HepG2 (cell line): ENCODE results near the gene CYP2S1. TPM values are rescaled to one million over a fixed set of nuclear protein-coding genes. Genes with fewer than 3 reads are reported as not detected.

Source experiments
- ATAC-seq: fragments of 200-7000 bp; cut with Tn5 transposase; 3 replicates; pipeline ENCODE4 v1.9.1; 2020; ENCODE audit warnings: mild to moderate bottlenecking, moderate library complexity
- BruUV-seq: library from RNA; stranded (reverse); fragments of 400-500 nt; replicated peaks from 2 replicates; lab custom pipeline; 2021; lab: Mats Ljungman, UMichigan
- CTCF ChIA-PET: fragments of 300-600 bp; formaldehyde crosslinking; extraction: SDS; loops from one replicate; lab custom pipeline; 2021; ENCODE audit warnings: low total read pairs, inconsistent platforms, low intra/inter-chr PET ratio; lab: Yijun Ruan, JAX
- POLR2A ChIA-PET: fragments of 350-600 bp; sonication (Branson Sonifier 250); formaldehyde crosslinking; loops from one replicate; lab custom pipeline; 2020; ENCODE audit warnings: antibody characterized with exemption, inconsistent platforms; lab: Yijun Ruan, JAX
- DNase-seq: peaks from one replicate; pipeline ENCODE4 v3.0.0-alpha.2; 2015; ENCODE audit warnings: low spot score
- FAIRE-seq: peaks from 3 replicates; lab custom pipeline; 2011; peaks lifted over from hg19 to GRCh38; lab: Jason Lieb, UNC
- H2AFZ ChIP-seq: one replicate; pipeline ENCODE4 v1.6.1; 2011; ENCODE audit warnings: low read length, inconsistent platforms
- H3K27ac ChIP-seq: fragments of 300-600 bp; 3 replicates; pipeline ENCODE4 v1.8.0; 2011; ENCODE audit warnings: mixed run types, mild to moderate bottlenecking, mixed read lengths, low read length, inconsistent platforms; ENCODE audit not compliant: insufficient read depth; ENCODE audit errors: extremely low read length
- H3K27me3 ChIP-seq, 2 experiments: fragments of 200-600 bp in 1 of 2; 2 replicates in 1 of 2; 3 replicates in 1 of 2; pipeline versions ENCODE4 v1.6.0 to v1.8.0; 2011; ENCODE audit warnings: low read length in 2 of 2, mild to moderate bottlenecking in 2 of 2, moderate library complexity in 2 of 2, inconsistent platforms in 1 of 2; ENCODE audit not compliant: insufficient read depth in 2 of 2, control insufficient read depth in 1 of 2
- H3K36me3 ChIP-seq, 2 experiments: fragments of 200-600 bp in 1 of 2; replicated peaks in 1 of 2; 2 replicates in 1 of 2; 3 replicates in 1 of 2; pipeline versions ENCODE4 v1.5.1 to v1.8.0; 2011; ENCODE audit warnings: low read length in 2 of 2, inconsistent platforms in 1 of 2; ENCODE audit not compliant: insufficient read depth in 2 of 2, control insufficient read depth in 1 of 2
- H3K4me1 ChIP-seq: 2 replicates; pipeline ENCODE4 v1.5.1; 2012; ENCODE audit warnings: low read length, inconsistent platforms; ENCODE audit not compliant: insufficient read depth
- H3K4me2 ChIP-seq: 2 replicates; pipeline ENCODE4 v1.6.0; 2011; ENCODE audit warnings: low read depth, low read length, inconsistent platforms
- H3K4me3 ChIP-seq, 3 experiments: fragments of 200-600 bp in 1 of 3; sonication (generic), shearing (Covaris generic) in 1 of 3; replicated peaks in 1 of 3; 2 replicates each; pipeline ENCODE4 v1.5.1; 2011 to 2016; ENCODE audit warnings: low read length in 3 of 3, inconsistent platforms in 2 of 3, low read depth in 2 of 3, mild to moderate bottlenecking in 2 of 3, control low read depth in 1 of 3, mixed read lengths in 1 of 3; ENCODE audit not compliant: insufficient read depth in 1 of 3
- H3K79me2 ChIP-seq: one replicate; pipeline ENCODE4 v1.6.1; 2011; ENCODE audit warnings: low read length, inconsistent platforms; ENCODE audit not compliant: insufficient read depth
- H3K9ac ChIP-seq: 2 replicates; pipeline ENCODE4 v1.6.0; 2011; ENCODE audit warnings: mild to moderate bottlenecking, low read depth, low read length, inconsistent platforms; ENCODE audit not compliant: insufficient read depth
- H3K9me3 ChIP-seq: 2 replicates; pipeline ENCODE4 v1.5.1; 2012; ENCODE audit warnings: mild to moderate bottlenecking, low read length
- H4K20me1 ChIP-seq: 2 replicates; pipeline ENCODE4 v1.6.0; 2011; ENCODE audit warnings: inconsistent platforms, mild to moderate bottlenecking, low read length, moderate library complexity; ENCODE audit not compliant: insufficient read depth
- ASH2L ChIP-seq: fragments of 300-600, 200-600 bp; sonication (generic); IDR thresholded peaks from 2 replicates; pipeline ENCODE4 v1.7.0; 2017; ENCODE audit warnings: low read depth, mild to moderate bottlenecking, moderate library complexity, mixed read lengths, low read length; ENCODE audit not compliant: insufficient read length
- ATF7-NPFF ChIP-seq: sonication (generic); formaldehyde crosslinking; IDR thresholded peaks from 2 replicates; pipeline ENCODE4 v1.8.1; 2023; ENCODE audit warnings: mild to moderate bottlenecking, low read depth, missing genetic modification reagents, moderate library complexity
- CEBPB ChIP-seq: IDR thresholded peaks from 2 replicates; pipeline ENCODE4 v1.6.1; 2011; ENCODE audit warnings: low read depth, low read length, improper control_type of control experiment, borderline replicate concordance
- FOXO4 ChIP-seq: sonication (generic); formaldehyde crosslinking; conservative IDR thresholded peaks from 2 replicates; pipeline ENCODE4 v1.8.1; 2023; ENCODE audit warnings: missing genetic modification reagents
- HNRNPL ChIP-seq: fragments of 200-400 bp; formaldehyde crosslinking; IDR thresholded peaks from 2 replicates; pipeline ENCODE4 v1.6.1; 2017; ENCODE audit warnings: mild to moderate bottlenecking, low read depth, low read length
- KLF13 ChIP-seq: sonication (generic); formaldehyde crosslinking; IDR thresholded peaks from 2 replicates; pipeline ENCODE4 v1.4.0; 2020; ENCODE audit warnings: mild to moderate bottlenecking, missing genetic modification reagents
- MAFG ChIP-seq: sonication (generic); formaldehyde crosslinking; IDR thresholded peaks from 2 replicates; pipeline ENCODE4 v1.5.1; 2020; ENCODE audit warnings: mild to moderate bottlenecking, missing genetic modification reagents
- MIXL1 ChIP-seq: IDR thresholded peaks from 2 replicates; pipeline ENCODE4 v1.6.1; 2016
- NCOA5 ChIP-seq: sonication (generic); formaldehyde crosslinking; IDR thresholded peaks from 2 replicates; pipeline ENCODE4 v1.4.0; 2020; ENCODE audit warnings: missing genetic modification reagents
- NR1H2 ChIP-seq: sonication (generic); formaldehyde crosslinking; IDR thresholded peaks from 2 replicates; pipeline ENCODE4 v1.8.1; 2022; ENCODE audit warnings: low read depth, missing genetic modification reagents, borderline replicate concordance
- SRSF1 ChIP-seq: fragments of 200-400 bp; formaldehyde crosslinking; optimal IDR thresholded peaks from 2 replicates; pipeline ENCODE3; 2017; ENCODE audit warnings: mild to moderate bottlenecking, low read depth, low read length, moderate library complexity
- SYNCRIP ChIP-seq: fragments of 200-400 bp; formaldehyde crosslinking; IDR thresholded peaks from 2 replicates; pipeline ENCODE4 v1.6.1; 2018; ENCODE audit warnings: mild to moderate bottlenecking, low read depth, low read length; ENCODE audit not compliant: insufficient read depth
- ZBTB14 ChIP-seq: sonication (generic); formaldehyde crosslinking; IDR thresholded peaks from 2 replicates; pipeline ENCODE4 v1.4.0; 2020; ENCODE audit warnings: missing genetic modification reagents
- ZBTB4 ChIP-seq: sonication (generic); formaldehyde crosslinking; IDR thresholded peaks from 2 replicates; pipeline ENCODE4 v1.4.0; 2020; ENCODE audit warnings: missing genetic modification reagents, mild to moderate bottlenecking, borderline replicate concordance
- ZNF101 ChIP-seq: sonication (generic); formaldehyde crosslinking; IDR thresholded peaks from 2 replicates; pipeline ENCODE4 v1.4.0; 2020; ENCODE audit warnings: mild to moderate bottlenecking, low read depth, missing genetic modification reagents, borderline replicate concordance
- ZNF253 ChIP-seq: sonication (generic); formaldehyde crosslinking; IDR thresholded peaks from 2 replicates; pipeline ENCODE4 v1.8.0; 2022; ENCODE audit warnings: mild to moderate bottlenecking, missing genetic modification reagents, borderline replicate concordance
- ZNF773 ChIP-seq: sonication (generic); formaldehyde crosslinking; IDR thresholded peaks from 2 replicates; pipeline ENCODE4 v1.4.0; 2020; ENCODE audit warnings: missing genetic modification reagents, borderline replicate concordance
- WGBS: methylation state at CpG from one replicate; pipeline ENCODE4 v1.1.6; 2017; ENCODE audit warnings: low lambda C conversion rate; 5-methylcytosine and 5-hydroxymethylcytosine counted together
- in situ Hi-C: cut with HindIII; loops from 2 replicates; pipeline ENCODE4 v1.10.0; 2017; ENCODE audit warnings: low pct_unique_long_range_greater_than_20kb; ENCODE audit not compliant: extremely low pct_ligation_motif_present
- intact Hi-C: fragments of 100-400 bp; cut with micrococcal nuclease; formaldehyde crosslinking; loops from one replicate; pipeline ENCODE4 v1.10.0; 2022; ENCODE audit not compliant: unreplicated experiment
- polyA plus RNA-seq, 8 experiments: library from polyadenylated mRNA; depleted of rRNA in 3 of 8; stranded (reverse) in 7 of 8; unstranded in 1 of 8; fragments of >200 nt; fragmentation: Illumina TruSeq in 4 of 8; extraction: Trizol in 4 of 8; gene quantifications; 2 replicates each; pipeline versions ENCODE4 v1.2.1 to v1.2.3, GENCODE V29; 2011 to 2016; ENCODE audit warnings: low read depth in 4 of 8, missing spikeins in 1 of 8, mixed read lengths in 1 of 8; ENCODE audit not compliant: insufficient read depth in 1 of 8
- total RNA-seq, 5 experiments: library from RNA; depleted of rRNA; stranded (reverse); fragments of >200 nt; fragmentation: Illumina TruSeq; extraction: Trizol; gene quantifications; 2 replicates each; pipeline ENCODE4 v1.2.3, GENCODE V29; 2016; ENCODE audit warnings: low read depth in 1 of 5

CYP2S1 gene
- total and polyA plus RNA-seq, 2 of the 13 experiments (the other 11 are each of a cell fraction or from before 2014, with no cell fraction given), result 0.09 to 2.1 TPM

- Histone ChIP-seq H2AFZ (no peak overlapping the region), H3K4me3 (peak overlapping the region; percentile 63 to 80 (median 73)), H3K4me2 (peak overlapping the region; percentile 99), H3K4me1 (peaks cover 69% of the 10 kb centered on the region), H3K36me3 (no peaks in the 10 kb centered on the region), H4K20me1 (no peaks in the 10 kb centered on the region), H3K27ac (peak overlapping the region; percentile 77), H3K9ac (peak overlapping the region; percentile 83), H3K27me3 (no peaks in the 10 kb centered on the region; a peak in 1 of 5 replicates), H3K9me3 (no peaks in the 10 kb centered on the region), H3K79me2 (no peaks in the 10 kb centered on the region)
- intact Hi-C loops (loop anchor here (1.0 kb wide), 1 partner anchor 36 kb away; no protein-coding TSS in a partner anchor), in situ Hi-C loops (loop anchor here (5.0 kb wide), 1 partner anchor 36 kb away; the partner anchor contains the start of gene HNRNPUL1)
- 5% methylated on average over 8 of the region's 67 CpGs for WGBS
- BruUV-seq, result no TSS peak
- ChIA-PET CTCF (no interaction called here), POLR2A (interaction anchor here (0.6 to 4.5 kb wide), 17 partner anchors 8 to 213 kb away, joined by 3 to 104 read pairs (median 5); partner anchors contain the start of genes AXL, B9D2, DMAC2 and HNRNPUL1)
- ATAC-seq (peak; percentile 78), FAIRE-seq (peak; percentile 50), DNase-seq (peak; percentile 68)
- TF ChIP-seq ZNF253 (CRISPR knock-in tag), result peak; percentile 80; the same call in 1 of the 2 replicates
- no peak for TF ChIP-seq ZBTB4 (CRISPR knock-in tag)
- TF ChIP-seq MIXL1 (CRISPR knock-in tag), result no peak
- no peak for TF ChIP-seq ZNF101
- peak; percentile 78; the same call in 1 of the 2 replicates for TF ChIP-seq ATF7-NPFF (CRISPR knock-in tag)
- TF ChIP-seq SRSF1, result peak; percentile 72
- TF ChIP-seq NR1H2 (CRISPR knock-in tag), result peak; percentile 70; the same call in 1 of the 2 replicates
- TF ChIP-seq KLF13, result no peak
- TF ChIP-seq ZNF773 (CRISPR knock-in tag), result no peak
- 0 out of 2 replicates have a peak, but pooled peaks have one; percentile 38 for TF ChIP-seq FOXO4 (CRISPR knock-in tag)
- TF ChIP-seq ZBTB14 (CRISPR knock-in tag), result no peak
- TF ChIP-seq CEBPB, result no peak
- TF ChIP-seq NCOA5 (CRISPR knock-in tag), result no peak
- peak; percentile 72 for TF ChIP-seq HNRNPL
- peak; percentile 75 for TF ChIP-seq ASH2L
- TF ChIP-seq MAFG, result no peak
- TF ChIP-seq SYNCRIP, result no peak
Observed at GRCh38 chr19:41226053-41226873, 33.2 kb downstream of the CYP2S1 start.
